HG02852 (cell line): ENCODE data around the gene FGD1.
"Not testable (repeated sequence)": the region's sequence is repeated elsewhere in the genome, so short reads cannot be mapped to it uniquely, and the experiment has no call there.

Experiments
- ATAC-seq: cut with Tn5 transposase; IDR thresholded peaks from one replicate; pipeline ENCODE4 v1.9.1; 2021; ENCODE audit warnings: mild to moderate bottlenecking, moderate library complexity; ENCODE audit not compliant: unreplicated experiment

The FGD1 gene

GRCh38 chrX:54495814-54496516 is at the start of gene FGD1:
Gene FGD1, minus strand, starts transcription at chrX:54496234. Its CDS starts 802 bp downstream, at chrX:54495432.
- ATAC-seq = no peak

- ATAC-seq = not testable (repeated sequence)
Measured at GRCh38 chrX:54542239-54542638, 46.2 kb upstream of the FGD1 start.

GRCh38 chrX:54540289-54540688 is 44.3 kb upstream of the FGD1 start:
- ATAC-seq = no peak

GRCh38 chrX:54534271-54534670 is 38.2 kb upstream of the FGD1 start:
- ATAC-seq = no peak

GRCh38 chrX:54530357-54530900 is 34.4 kb upstream of the FGD1 start:
- peak; percentile 12 for ATAC-seq

GRCh38 chrX:54529552-54530356 is 33.7 kb upstream of the FGD1 start, which contains the start of gene GNL3L:
Gene GNL3L, plus strand, starts transcription at chrX:54530219. Its CDS starts 2,348 bp downstream, at chrX:54532567.
- ATAC-seq = peak; percentile 84

GRCh38 chrX:54529151-54529550 is 33.1 kb upstream of the FGD1 start:
- no peak for ATAC-seq

- no peak for ATAC-seq
Measured at GRCh38 chrX:54509400-54509799, 13.4 kb upstream of the FGD1 start.

GRCh38 chrX:54496936-54497335 is 902 bp upstream of the FGD1 start:
- no peak for ATAC-seq

- no peak for ATAC-seq
Measured at GRCh38 chrX:54496517-54496852, 451 bp upstream of the FGD1 start.

GRCh38 chrX:54494989-54495813 is 833 bp downstream of the FGD1 start:
- no peak for ATAC-seq

GRCh38 chrX:54494166-54494988 is 1.7 kb downstream of the FGD1 start:
- ATAC-seq = no peak

GRCh38 chrX:54492340-54492739 is 3.7 kb downstream of the FGD1 start:
- ATAC-seq = no peak

- not testable (repeated sequence) for ATAC-seq
Measured at GRCh38 chrX:54489819-54490218, 6.2 kb downstream of the FGD1 start.

GRCh38 chrX:54484666-54485065 is 11.4 kb downstream of the FGD1 start:
- no peak for ATAC-seq

GRCh38 chrX:54483946-54484345 is 12.1 kb downstream of the FGD1 start:
- no peak for ATAC-seq

GRCh38 chrX:54482839-54483593 is 13.0 kb downstream of the FGD1 start:
- no peak for ATAC-seq

- ATAC-seq = no peak
Measured at GRCh38 chrX:54479136-54480111, 16.6 kb downstream of the FGD1 start.
